ENCODE data around the gene MTCL1. TPM values are rescaled to one million over a fixed set of nuclear protein-coding genes. Genes with fewer than 3 reads are reported as not detected.

Gene MTCL1
- total RNA-seq, 2 experiments from 2014 or later: 1.6 to 1.7 TPM

DNA sequence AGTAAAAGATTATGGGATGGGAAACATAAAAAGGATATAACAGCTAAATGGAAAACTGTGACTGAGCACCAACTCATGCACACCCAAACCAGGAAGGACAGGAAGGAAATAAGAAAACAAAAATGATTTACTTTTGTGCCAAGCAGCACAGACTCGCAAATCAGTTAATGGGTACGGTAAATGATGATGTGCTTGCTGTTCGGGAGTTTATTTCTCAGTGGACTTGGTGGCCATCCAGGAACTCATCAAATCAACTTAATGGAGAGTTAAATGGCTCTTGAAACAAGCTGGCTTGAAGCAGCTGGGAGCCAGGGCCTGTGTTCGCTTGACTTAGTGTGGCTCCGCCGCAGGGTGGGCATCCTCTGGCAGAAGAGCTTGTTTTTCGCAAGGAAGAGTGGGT lies 36.2 kb downstream of the MTCL1 start:
- peaks cover 12% of the 10 kb centered on the region for H3K27me3 Mint-ChIP-seq (ENCODE audit: low read depth)
- DNase-seq (no peak), ATAC-seq (no peak)
- H3K4me1 Mint-ChIP-seq (ENCODE audit: low read depth): peaks cover 44% of the 10 kb centered on the region
- peaks cover 22% of the 10 kb centered on the region for H3K36me3 Mint-ChIP-seq (ENCODE audit: low read depth)
- no peak overlapping the region for H3K4me3 Mint-ChIP-seq
- POLR2A ChIA-PET: no interaction called here
- no peak overlapping the region for H3K27ac Mint-ChIP-seq
- peaks cover 16% of the 10 kb centered on the region for H3K9me3 Mint-ChIP-seq (ENCODE audit: insufficient read depth)
- CTCF ChIA-PET: no interaction called here

GRCh38 chr18:8742387-8743361 lies 37.3 kb downstream of the MTCL1 start:
- peaks cover 12% of the 10 kb centered on the region for H3K27me3 Mint-ChIP-seq (ENCODE audit: low read depth)
- H3K9me3 Mint-ChIP-seq (ENCODE audit: insufficient read depth): peaks cover 16% of the 10 kb centered on the region
- peaks cover 49% of the 10 kb centered on the region for H3K4me1 Mint-ChIP-seq (ENCODE audit: low read depth)
- no peak overlapping the region for H3K4me3 Mint-ChIP-seq
- ATAC-seq (peak; percentile 56), DNase-seq (peak; percentile 67)
- H3K27ac Mint-ChIP-seq: peak overlapping the region; percentile 78
- POLR2A ChIA-PET: no interaction called here
- H3K36me3 Mint-ChIP-seq (ENCODE audit: low read depth): peaks cover 22% of the 10 kb centered on the region
- CTCF ChIA-PET: interaction anchor here (1.1 kb wide), 1 partner anchor 47 kb away, joined by 4 read pairs; no protein-coding TSS in a partner anchor

DNA sequence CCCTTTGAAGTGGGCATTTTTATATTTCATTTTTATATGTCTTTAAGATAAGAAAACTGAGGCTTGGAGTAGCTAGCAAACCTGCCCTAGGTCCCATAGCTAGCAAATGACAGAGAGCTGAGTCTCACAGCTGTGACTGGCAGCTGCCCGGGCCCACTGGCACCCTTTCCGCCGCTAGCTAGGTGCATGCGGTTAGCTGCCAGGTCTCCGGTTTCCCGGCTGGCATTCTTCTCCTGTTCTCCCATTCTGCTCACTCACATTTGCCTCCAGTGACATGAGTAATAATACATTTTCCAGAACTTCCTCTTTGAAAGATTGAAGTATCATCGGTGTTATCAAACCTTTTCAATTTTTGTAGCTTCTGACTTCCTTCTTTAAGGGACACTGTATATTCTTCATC lies 38.7 kb downstream of the MTCL1 start:
- peak overlapping the region; percentile 48 for H3K4me3 Mint-ChIP-seq
- H3K27ac Mint-ChIP-seq: peak overlapping the region; percentile 78
- peaks cover 16% of the 10 kb centered on the region for H3K9me3 Mint-ChIP-seq (ENCODE audit: insufficient read depth)
- ChIA-PET CTCF (interaction anchor here (1.1 kb wide), 1 partner anchor 48 kb away, joined by 4 read pairs; no protein-coding TSS in a partner anchor), POLR2A (no interaction called here)
- peaks cover 6% of the 10 kb centered on the region for H3K27me3 Mint-ChIP-seq (ENCODE audit: low read depth)
- peaks cover 55% of the 10 kb centered on the region for H3K4me1 Mint-ChIP-seq (ENCODE audit: low read depth)
- ATAC-seq (no peak), DNase-seq (no peak)
- peaks cover 22% of the 10 kb centered on the region for H3K36me3 Mint-ChIP-seq (ENCODE audit: low read depth)

- POLR2A ChIA-PET: no interaction called here
- H3K4me3 Mint-ChIP-seq: peak overlapping the region; percentile 48
- peaks cover 16% of the 10 kb centered on the region for H3K9me3 Mint-ChIP-seq (ENCODE audit: insufficient read depth)
- H3K27ac Mint-ChIP-seq: peak overlapping the region; percentile 78
- peaks cover 59% of the 10 kb centered on the region for H3K4me1 Mint-ChIP-seq (ENCODE audit: low read depth)
- CTCF ChIA-PET: no interaction called here
- ATAC-seq (peak; percentile 73), DNase-seq (peak; percentile 80)
- peaks cover 22% of the 10 kb centered on the region for H3K36me3 Mint-ChIP-seq (ENCODE audit: low read depth)
- H3K27me3 Mint-ChIP-seq (ENCODE audit: low read depth): peaks cover 3% of the 10 kb centered on the region
Observed at GRCh38 chr18:8744656-8745055, 39.3 kb downstream of the MTCL1 start.

- ATAC-seq (no peak), DNase-seq (no peak)
- H3K4me3 Mint-ChIP-seq: no peak overlapping the region
- peaks cover 62% of the 10 kb centered on the region for H3K4me1 Mint-ChIP-seq (ENCODE audit: low read depth)
- ChIA-PET POLR2A (no interaction called here), CTCF (no interaction called here)
- peaks cover 16% of the 10 kb centered on the region for H3K9me3 Mint-ChIP-seq (ENCODE audit: insufficient read depth)
- H3K27me3 Mint-ChIP-seq (ENCODE audit: low read depth): no peaks in the 10 kb centered on the region
- H3K36me3 Mint-ChIP-seq (ENCODE audit: low read depth): peaks cover 22% of the 10 kb centered on the region
- peak overlapping the region; percentile 12 for H3K27ac Mint-ChIP-seq
Observed at GRCh38 chr18:8745355-8746014, 40.1 kb downstream of the MTCL1 start.

GRCh38 chr18:8747440-8747937 lies 42.1 kb downstream of the MTCL1 start:
- CTCF ChIA-PET: interaction anchor here (1.2 kb wide), 1 partner anchor 51 kb away, joined by 5 read pairs; no protein-coding TSS in a partner anchor
- H3K36me3 Mint-ChIP-seq (ENCODE audit: low read depth): peaks cover 11% of the 10 kb centered on the region
- H3K4me1 Mint-ChIP-seq (ENCODE audit: low read depth): peaks cover 58% of the 10 kb centered on the region
- H3K9me3 Mint-ChIP-seq (ENCODE audit: insufficient read depth): peaks cover 12% of the 10 kb centered on the region
- H3K27me3 Mint-ChIP-seq (ENCODE audit: low read depth): no peaks in the 10 kb centered on the region
- no peak overlapping the region for H3K27ac Mint-ChIP-seq
- POLR2A ChIA-PET: no interaction called here
- no peak for DNase-seq
- H3K4me3 Mint-ChIP-seq: no peak overlapping the region
- no peak for ATAC-seq

- Mint-ChIP-seq H3K36me3 (ENCODE audit: low read depth) (peaks cover under 1% of the 10 kb centered on the region), H3K27ac (no peak overlapping the region), H3K27me3 (ENCODE audit: low read depth) (peaks cover 8% of the 10 kb centered on the region), H3K9me3 (ENCODE audit: insufficient read depth) (no peaks in the 10 kb centered on the region), H3K4me1 (ENCODE audit: low read depth) (peaks cover 43% of the 10 kb centered on the region), H3K4me3 (no peak overlapping the region)
- ATAC-seq (no peak), DNase-seq (no peak)
- ChIA-PET POLR2A (no interaction called here), CTCF (no interaction called here)
Observed at GRCh38 chr18:8749492-8749891, 44.1 kb downstream of the MTCL1 start.

DNA sequence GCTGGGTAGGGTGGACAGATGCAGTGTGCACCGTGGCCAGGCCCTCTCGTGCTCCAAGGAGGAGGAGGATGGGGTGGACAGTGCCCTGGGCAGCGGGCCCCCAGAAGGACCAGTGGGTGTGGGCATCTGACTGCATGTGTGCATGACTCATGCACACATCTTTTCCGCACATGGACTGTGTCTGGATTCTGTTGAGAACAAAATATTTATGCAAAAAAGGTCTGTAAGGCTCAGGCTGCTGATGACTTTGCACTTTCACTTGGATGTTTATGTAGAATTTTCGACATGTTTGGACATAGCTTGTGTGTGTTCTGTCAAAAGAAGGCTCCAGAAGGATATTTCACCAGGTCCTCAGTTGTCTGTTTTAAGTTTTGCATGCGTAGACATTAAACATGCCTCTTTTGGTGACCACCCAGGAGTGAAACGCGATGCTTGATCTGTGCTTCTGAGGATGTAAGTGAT lies 45.6 kb downstream of the MTCL1 start:
- Mint-ChIP-seq H3K36me3 (ENCODE audit: low read depth) (peaks cover 1% of the 10 kb centered on the region), H3K4me1 (ENCODE audit: low read depth) (peaks cover 44% of the 10 kb centered on the region), H3K9me3 (ENCODE audit: insufficient read depth) (no peaks in the 10 kb centered on the region), H3K27ac (no peak overlapping the region), H3K4me3 (no peak overlapping the region), H3K27me3 (ENCODE audit: low read depth) (peaks cover 8% of the 10 kb centered on the region)
- ChIA-PET CTCF (no interaction called here), POLR2A (no interaction called here)
- no peak for ATAC-seq
- no peak for DNase-seq

DNA sequence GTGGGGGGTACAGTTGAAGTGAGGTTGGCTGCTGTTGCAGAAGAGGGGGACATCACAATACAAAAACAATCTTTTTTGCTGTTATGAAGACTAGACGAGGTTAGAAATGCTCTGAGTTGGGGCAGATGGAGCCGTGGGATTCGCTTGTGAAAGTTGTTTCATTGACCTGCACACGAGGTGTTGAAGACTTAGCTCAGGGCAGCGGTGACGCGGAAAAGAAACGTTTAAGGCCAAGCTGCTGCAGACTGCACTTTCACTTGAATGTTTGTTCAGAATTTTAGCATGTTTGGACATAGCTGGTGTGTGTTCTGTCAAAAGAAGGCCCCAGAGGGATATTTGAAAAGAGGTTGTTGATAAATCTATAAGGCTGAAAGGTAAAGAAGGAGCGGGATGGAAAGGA lies 46.3 kb downstream of the MTCL1 start:
- ATAC-seq: no peak
- DNase-seq: no peak
- peaks cover 45% of the 10 kb centered on the region for H3K4me1 Mint-ChIP-seq (ENCODE audit: low read depth)
- peaks cover 1% of the 10 kb centered on the region for H3K36me3 Mint-ChIP-seq (ENCODE audit: low read depth)
- ChIA-PET POLR2A (no interaction called here), CTCF (no interaction called here)
- peaks cover 8% of the 10 kb centered on the region for H3K27me3 Mint-ChIP-seq (ENCODE audit: low read depth)
- H3K9me3 Mint-ChIP-seq (ENCODE audit: insufficient read depth): no peaks in the 10 kb centered on the region
- H3K27ac Mint-ChIP-seq: no peak overlapping the region
- H3K4me3 Mint-ChIP-seq: no peak overlapping the region

GRCh38 chr18:8752329-8752728 lies 47.0 kb downstream of the MTCL1 start:
- ATAC-seq: no peak
- H3K36me3 Mint-ChIP-seq (ENCODE audit: low read depth): peaks cover 1% of the 10 kb centered on the region
- DNase-seq: no peak
- peaks cover 8% of the 10 kb centered on the region for H3K27me3 Mint-ChIP-seq (ENCODE audit: low read depth)
- H3K4me1 Mint-ChIP-seq (ENCODE audit: low read depth): peaks cover 47% of the 10 kb centered on the region
- H3K4me3 Mint-ChIP-seq: no peak overlapping the region
- H3K27ac Mint-ChIP-seq: no peak overlapping the region
- no peaks in the 10 kb centered on the region for H3K9me3 Mint-ChIP-seq (ENCODE audit: insufficient read depth)
- ChIA-PET POLR2A (no interaction called here), CTCF (no interaction called here)

DNA sequence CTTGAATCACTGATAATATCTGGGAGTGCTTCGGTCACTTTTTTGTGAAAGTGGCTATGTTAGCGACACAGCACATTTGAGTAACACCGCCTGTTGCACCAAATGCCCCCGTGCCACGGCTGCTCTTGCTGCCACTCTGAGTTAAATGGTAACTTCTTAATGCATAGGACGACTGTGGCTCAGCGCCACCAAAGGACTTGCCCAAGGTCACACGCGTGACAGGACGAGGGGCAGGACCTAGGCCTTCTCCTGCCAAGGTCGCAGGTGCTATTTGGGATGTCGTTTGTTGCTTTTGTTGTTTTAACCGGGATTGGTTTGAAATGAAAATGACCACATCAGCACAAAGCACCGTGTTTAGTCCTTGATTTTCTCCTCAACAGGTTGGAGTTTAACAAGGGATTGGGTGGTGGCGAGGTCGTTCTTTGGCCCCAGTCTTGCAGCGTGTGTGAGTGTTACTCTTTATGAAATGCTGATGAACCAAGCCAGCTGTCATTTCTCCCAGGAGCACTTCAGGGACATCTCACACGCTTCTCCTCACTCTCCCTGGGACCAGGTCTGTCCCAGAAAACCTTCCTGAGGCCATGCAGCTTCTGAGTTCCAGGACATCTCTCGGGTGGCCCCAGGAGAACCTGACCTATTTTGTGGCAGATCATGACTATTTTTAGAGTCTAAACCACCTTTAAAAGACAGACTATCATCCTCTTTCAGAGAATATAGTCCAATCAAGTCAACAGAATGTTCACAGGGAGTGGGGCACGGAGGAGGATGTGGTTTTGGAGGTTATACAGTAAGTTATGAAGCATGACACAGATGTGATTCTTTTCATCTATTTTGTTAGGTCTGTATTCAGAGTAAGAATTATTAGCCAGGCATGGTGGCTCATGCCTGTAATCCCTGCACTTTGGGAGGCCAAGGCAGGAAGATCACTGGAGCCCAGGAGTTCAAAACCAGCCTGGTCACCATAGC lies 49.9 kb downstream of the MTCL1 start:
- ChIA-PET POLR2A (no interaction called here), CTCF (interaction anchor here (0.6 kb wide), 1 partner anchor 55 kb away, joined by 3 read pairs; no protein-coding TSS in a partner anchor)
- Mint-ChIP-seq H3K4me1 (ENCODE audit: low read depth) (peaks cover 36% of the 10 kb centered on the region), H3K4me3 (peak overlapping the region; percentile 63), H3K27me3 (ENCODE audit: low read depth) (peaks cover 23% of the 10 kb centered on the region), H3K9me3 (ENCODE audit: insufficient read depth) (no peaks in the 10 kb centered on the region), H3K27ac (peak overlapping the region; percentile 93), H3K36me3 (ENCODE audit: low read depth) (peaks cover 3% of the 10 kb centered on the region)
- DNase-seq: peak; percentile 88
- ATAC-seq: peak; percentile 98

Data from activated CD8-positive, alpha-beta T cell treated with anti-CD3 and anti-CD28 coated beads, Interleukin-2, amount 10 ng/mL, durations not matched to agents 7 days and 5 days (primary cell).